K562 (cell line): ENCODE data around the gene TMC1. TPM values are rescaled to one million over a fixed set of nuclear protein-coding genes. Genes with fewer than 3 reads are reported as not detected.

Source experiments
- ATAC-seq: fragments of 200-7000 bp; cut with Tn5 transposase; 3 replicates; pipeline ENCODE4 v1.9.1; 2020; ENCODE audit warnings: moderate library complexity
- BruUV-seq: library from RNA; stranded (reverse); fragments of 400-500 nt; replicated peaks from 2 replicates; lab custom pipeline; 2021; lab: Mats Ljungman, UMichigan
- CTCF ChIA-PET: fragments of 300-600 bp; formaldehyde crosslinking; extraction: SDS; loops from one replicate; lab custom pipeline; 2021; ENCODE audit warnings: low intra/inter-chr PET ratio; lab: Yijun Ruan, JAX
- POLR2A ChIA-PET: fragments of 300-600, 350-650 bp; sonication (Branson Sonifier 250); formaldehyde crosslinking; extraction: SDS; loops from one replicate; lab custom pipeline; 2021; ENCODE audit warnings: antibody characterized with exemption, inconsistent platforms; lab: Yijun Ruan, JAX
- DNase-seq, 4 experiments: peaks; one replicate each; pipeline versions ENCODE4 v3.0.0 to v3.0.0-alpha.2; 2011 to 2018; ENCODE audit warnings: low spot score in 3 of 4, mixed read lengths in 3 of 4; ENCODE audit errors: extremely low read depth in 1 of 4
- FAIRE-seq: peaks from 2 replicates; lab custom pipeline; 2011; peaks lifted over from hg19 to GRCh38; lab: Jason Lieb, UNC
- H2AFZ ChIP-seq: 2 replicates; pipeline ENCODE4 v1.6.0; 2011; ENCODE audit warnings: low read depth, low read length, control low read depth, inconsistent platforms
- H3K27ac ChIP-seq: fragments of 200-600 bp; 3 replicates; pipeline ENCODE4 v1.8.0; 2011; ENCODE audit warnings: low read depth, mild to moderate bottlenecking, control low read depth, inconsistent platforms, low read length, moderate library complexity, mixed read lengths; ENCODE audit errors: extremely low read depth
- H3K27me3 ChIP-seq, 2 experiments: fragments of 300-600 bp in 1 of 2; 2 replicates in 1 of 2; 3 replicates in 1 of 2; pipeline versions ENCODE4 v1.6.0 to v1.8.0; 2011; ENCODE audit warnings: inconsistent platforms in 2 of 2, low read length in 2 of 2, mild to moderate bottlenecking in 1 of 2, mixed read lengths in 1 of 2, moderate library complexity in 1 of 2; ENCODE audit not compliant: control insufficient read depth in 2 of 2, insufficient read depth in 2 of 2
- H3K36me3 ChIP-seq: fragments of 300-600 bp; 3 replicates; pipeline ENCODE4 v1.8.0; 2011; ENCODE audit warnings: mild to moderate bottlenecking, low read length, inconsistent platforms; ENCODE audit not compliant: control insufficient read depth, insufficient read depth
- H3K4me1 ChIP-seq, 2 experiments: fragments of 200-600 bp in 1 of 2; replicated peaks in 1 of 2; 2 replicates in 1 of 2; 3 replicates in 1 of 2; pipeline versions ENCODE4 v1.5.1 to v1.8.0; 2011; ENCODE audit warnings: inconsistent platforms in 2 of 2, low read length in 2 of 2, mild to moderate bottlenecking in 1 of 2, mixed read lengths in 1 of 2, moderate library complexity in 1 of 2; ENCODE audit not compliant: control insufficient read depth in 2 of 2, insufficient read depth in 2 of 2
- H3K4me2 ChIP-seq: 2 replicates; pipeline ENCODE4 v1.6.1; 2011; ENCODE audit warnings: low read length, control low read depth, inconsistent platforms, mixed read lengths; ENCODE audit not compliant: insufficient read depth
- H3K4me3 ChIP-seq: fragments of 200-600 bp; sonication (generic), shearing (Covaris generic); 2 replicates; pipeline ENCODE4 v1.5.1; 2016; ENCODE audit warnings: control low read depth, inconsistent platforms
- H3K79me2 ChIP-seq: fragments of 200-600 bp; 3 replicates; pipeline ENCODE4 v1.8.0; 2011; ENCODE audit warnings: low read length, inconsistent platforms; ENCODE audit not compliant: control insufficient read depth, insufficient read depth
- H3K9ac ChIP-seq, 2 experiments: 2 replicates each; pipeline versions ENCODE4 v1.6.0 to v1.6.1; 2011; ENCODE audit warnings: low read depth in 2 of 2, low read length in 2 of 2, control low read depth in 1 of 2, inconsistent platforms in 1 of 2, mild to moderate bottlenecking in 1 of 2, mixed read lengths in 1 of 2; ENCODE audit not compliant: insufficient read depth in 1 of 2
- H3K9me1 ChIP-seq: one replicate; pipeline ENCODE4 v1.6.0; 2011; ENCODE audit warnings: inconsistent platforms, mild to moderate bottlenecking, low read length, moderate library complexity; ENCODE audit not compliant: control insufficient read depth, insufficient read depth
- H3K9me3 ChIP-seq: replicated peaks from 2 replicates; pipeline ENCODE4 v1.5.1; 2011; ENCODE audit warnings: low read depth, low read length, inconsistent platforms; ENCODE audit not compliant: control insufficient read depth, insufficient read depth
- H4K20me1 ChIP-seq: replicated peaks from 2 replicates; pipeline ENCODE4 v1.6.1; 2011; ENCODE audit warnings: low read length, inconsistent platforms, mixed read lengths; ENCODE audit not compliant: control insufficient read depth, insufficient read depth
- BRF1 ChIP-seq: IDR thresholded peaks from 3 replicates; pipeline ENCODE4 v1.6.1; 2011; ENCODE audit warnings: borderline replicate concordance, mild to moderate bottlenecking; ENCODE audit not compliant: insufficient read length; ENCODE audit errors: extremely low read depth
- CC2D1A ChIP-seq: fragments of 450-650 bp; IDR thresholded peaks from 2 replicates; pipeline ENCODE4 v1.6.1; 2017; ENCODE audit warnings: mild to moderate bottlenecking
- KAT8 ChIP-seq: fragments of 450-650 bp; IDR thresholded peaks from 2 replicates; pipeline ENCODE4 v1.6.1; 2016; ENCODE audit warnings: low read depth, mild to moderate bottlenecking
- MCM5 ChIP-seq: fragments of 450-650 bp; IDR thresholded peaks from 2 replicates; pipeline ENCODE4 v1.6.1; 2016; ENCODE audit warnings: low read depth
- ZBTB1 ChIP-seq: sonication (generic); formaldehyde crosslinking; IDR thresholded peaks from 2 replicates; pipeline ENCODE4 v1.8.1; 2023; ENCODE audit warnings: missing genetic modification reagents, low read depth, mild to moderate bottlenecking, borderline replicate concordance
- ZKSCAN1 ChIP-seq: fragments of 150-350 bp; IDR thresholded peaks from 2 replicates; pipeline ENCODE4 v1.6.1; 2016; ENCODE audit warnings: low read depth, low read length
- ZNF140 ChIP-seq: fragments of 250-450 bp; sonication (Bioruptor Pico); IDR thresholded peaks from 2 replicates; pipeline ENCODE4 v1.8.0; 2021; ENCODE audit warnings: moderate library complexity, mild to moderate bottlenecking, inconsistent platforms
- ZNF165 ChIP-seq: fragments of 250-450 bp; sonication (Bioruptor Pico); IDR thresholded peaks from 2 replicates; pipeline ENCODE4 v1.4.0; 2020; ENCODE audit warnings: borderline replicate concordance
- ZNF384 ChIP-seq: IDR thresholded peaks from 2 replicates; pipeline ENCODE4 v1.6.1; 2012; ENCODE audit warnings: low read depth, low read length, improper control_type of control experiment
- ZNF785 ChIP-seq: fragments of 250-450 bp; sonication (Bioruptor Pico); IDR thresholded peaks from 2 replicates; pipeline ENCODE4 v1.4.0; 2020; ENCODE audit warnings: mild to moderate bottlenecking
- WGBS: fragments of 100-300 bp; shearing (Covaris generic); methylation state at CpG from one replicate; pipeline ENCODE4 v1.1.6; 2016; ENCODE audit warnings: low coverage, mixed read lengths; ENCODE audit not compliant: insufficient coverage; ENCODE audit errors: missing lambda C conversion rate; 5-methylcytosine and 5-hydroxymethylcytosine counted together
- in situ Hi-C: fragments of 300-500 bp; cut with MboI; formaldehyde crosslinking; loops from 4 replicates; pipeline ENCODE4 v1.15.0; 2018; ENCODE audit warnings: inconsistent platforms, mixed read lengths
- intact Hi-C: fragments of 100-400 bp; cut with micrococcal nuclease; formaldehyde crosslinking; loops from 2 replicates; pipeline ENCODE4 v1.14.2; 2022
- polyA plus RNA-seq, 8 experiments: library from polyadenylated mRNA; depleted of rRNA in 4 of 8; stranded (reverse) in 5 of 8; unstranded in 3 of 8; fragments of >200 nt; fragmentation: Nextera tagmentation in 2 of 8; fragmentation: Illumina TruSeq in 1 of 8; extraction: Ambion mirVana in 2 of 8; extraction: Trizol in 1 of 8; gene quantifications; 2 replicates each; pipeline versions ENCODE4 v1.2.1 to v1.2.3, GENCODE V29; 2011 to 2014; ENCODE audit warnings: inconsistent platforms in 1 of 8, missing spikeins in 1 of 8
- total RNA-seq, 7 experiments: library from RNA; depleted of rRNA in 6 of 7; stranded (reverse); fragments of >200 nt in 6 of 7; fragmentation: Illumina TruSeq in 2 of 7; extraction: Trizol in 2 of 7; gene quantifications; 2 replicates each; pipeline versions ENCODE4 v1.2.1 to v1.2.3, GENCODE V29; 2011 to 2021; ENCODE audit warnings: low replicate concordance in 1 of 7
- TF ChIP-seq, protein P1 (sequence below): sonication (generic); formaldehyde crosslinking; IDR thresholded peaks from 2 replicates; pipeline ENCODE4 v1.8.0; 2022; ENCODE audit warnings: missing genetic modification reagents, mild to moderate bottlenecking, borderline replicate concordance
- TF ChIP-seq, protein P2 (sequence below): fragments of 450-650 bp; IDR thresholded peaks from one replicate; pipeline ENCODE4 v1.6.1; 2018; ENCODE audit warnings: mild to moderate bottlenecking, moderate library complexity; ENCODE audit not compliant: partially characterized antibody
- TF ChIP-seq, protein P3 (sequence below): fragments of 450-650 bp; formaldehyde crosslinking; IDR thresholded peaks from 2 replicates; pipeline ENCODE4 v1.4.0; 2022; ENCODE audit warnings: missing genetic modification characterization

Gene TMC1
- total and polyA plus RNA-seq, 9 of the 15 experiments (the other 6 are each of a cell fraction or from before 2014, with no cell fraction given) = 0.10 to 0.15 TPM; not detected in 7

DNA sequence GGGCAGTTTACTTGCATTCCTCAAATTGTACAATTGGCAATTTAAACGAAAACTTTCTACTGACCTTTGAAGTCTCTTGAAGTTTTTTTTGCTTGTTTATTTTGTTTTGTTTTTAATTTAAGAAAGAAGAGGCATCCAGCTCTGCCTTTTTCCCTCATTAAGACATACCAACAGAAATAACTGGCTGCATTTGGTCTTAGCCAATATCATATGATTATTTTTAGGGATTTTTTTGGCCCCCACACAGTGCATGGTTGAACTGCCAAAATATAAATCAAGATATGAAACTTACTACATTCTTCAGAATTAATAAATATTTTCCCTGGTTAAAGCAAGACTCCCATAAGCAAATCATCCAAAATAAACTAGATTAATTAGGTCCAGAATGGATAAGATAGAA lies 352.0 kb downstream of the TMC1 start:
- no peaks in the 10 kb centered on the region for H3K36me3 ChIP-seq
- H3K4me3 ChIP-seq = no peak overlapping the region
- DNase-seq (no peak), FAIRE-seq (no peak)
- H3K9ac ChIP-seq = no peak overlapping the region
- 47% methylated on average over 1 of the region's 1 CpG for WGBS
- H3K4me1 ChIP-seq = no peaks in the 10 kb centered on the region; a peak in 1 of 5 replicates
- in situ Hi-C loops = no loop called here
- TF ChIP-seq ZKSCAN1 (no peak), ZBTB1 (CRISPR knock-in tag) (no peak), KAT8 (no peak), ZNF384 (no peak), ZNF140 (CRISPR knock-in tag) (no peak), ZNF165 (CRISPR knock-in tag) (no peak), MCM5 (no peak), ZNF785 (CRISPR knock-in tag) (no peak), BRF1 (no peak), CC2D1A (no peak)
- TF ChIP-seq, protein P1, sequence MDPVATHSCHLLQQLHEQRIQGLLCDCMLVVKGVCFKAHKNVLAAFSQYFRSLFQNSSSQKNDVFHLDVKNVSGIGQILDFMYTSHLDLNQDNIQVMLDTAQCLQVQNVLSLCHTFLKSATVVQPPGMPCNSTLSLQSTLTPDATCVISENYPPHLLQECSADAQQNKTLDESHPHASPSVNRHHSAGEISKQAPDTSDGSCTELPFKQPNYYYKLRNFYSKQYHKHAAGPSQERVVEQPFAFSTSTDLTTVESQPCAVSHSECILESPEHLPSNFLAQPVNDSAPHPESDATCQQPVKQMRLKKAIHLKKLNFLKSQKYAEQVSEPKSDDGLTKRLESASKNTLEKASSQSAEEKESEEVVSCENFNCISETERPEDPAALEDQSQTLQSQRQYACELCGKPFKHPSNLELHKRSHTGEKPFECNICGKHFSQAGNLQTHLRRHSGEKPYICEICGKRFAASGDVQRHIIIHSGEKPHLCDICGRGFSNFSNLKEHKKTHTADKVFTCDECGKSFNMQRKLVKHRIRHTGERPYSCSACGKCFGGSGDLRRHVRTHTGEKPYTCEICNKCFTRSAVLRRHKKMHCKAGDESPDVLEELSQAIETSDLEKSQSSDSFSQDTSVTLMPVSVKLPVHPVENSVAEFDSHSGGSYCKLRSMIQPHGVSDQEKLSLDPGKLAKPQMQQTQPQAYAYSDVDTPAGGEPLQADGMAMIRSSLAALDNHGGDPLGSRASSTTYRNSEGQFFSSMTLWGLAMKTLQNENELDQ = no peak
- TF ChIP-seq, protein P2, sequence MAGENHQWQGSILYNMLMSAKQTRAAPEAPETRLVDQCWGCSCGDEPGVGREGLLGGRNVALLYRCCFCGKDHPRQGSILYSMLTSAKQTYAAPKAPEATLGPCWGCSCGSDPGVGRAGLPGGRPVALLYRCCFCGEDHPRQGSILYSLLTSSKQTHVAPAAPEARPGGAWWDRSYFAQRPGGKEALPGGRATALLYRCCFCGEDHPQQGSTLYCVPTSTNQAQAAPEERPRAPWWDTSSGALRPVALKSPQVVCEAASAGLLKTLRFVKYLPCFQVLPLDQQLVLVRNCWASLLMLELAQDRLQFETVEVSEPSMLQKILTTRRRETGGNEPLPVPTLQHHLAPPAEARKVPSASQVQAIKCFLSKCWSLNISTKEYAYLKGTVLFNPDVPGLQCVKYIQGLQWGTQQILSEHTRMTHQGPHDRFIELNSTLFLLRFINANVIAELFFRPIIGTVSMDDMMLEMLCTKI = no peak
- TF ChIP-seq, protein P3, sequence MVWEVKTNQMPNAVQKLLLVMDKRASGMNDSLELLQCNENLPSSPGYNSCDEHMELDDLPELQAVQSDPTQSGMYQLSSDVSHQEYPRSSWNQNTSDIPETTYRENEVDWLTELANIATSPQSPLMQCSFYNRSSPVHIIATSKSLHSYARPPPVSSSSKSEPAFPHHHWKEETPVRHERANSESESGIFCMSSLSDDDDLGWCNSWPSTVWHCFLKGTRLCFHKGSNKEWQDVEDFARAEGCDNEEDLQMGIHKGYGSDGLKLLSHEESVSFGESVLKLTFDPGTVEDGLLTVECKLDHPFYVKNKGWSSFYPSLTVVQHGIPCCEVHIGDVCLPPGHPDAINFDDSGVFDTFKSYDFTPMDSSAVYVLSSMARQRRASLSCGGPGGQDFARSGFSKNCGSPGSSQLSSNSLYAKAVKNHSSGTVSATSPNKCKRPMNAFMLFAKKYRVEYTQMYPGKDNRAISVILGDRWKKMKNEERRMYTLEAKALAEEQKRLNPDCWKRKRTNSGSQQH (CRISPR knock-in tag) = no peak
- TF ChIP-seq, all 486 proteins: peak for 0
- no peaks in the 10 kb centered on the region for H3K9me3 ChIP-seq
- ChIA-PET POLR2A (no interaction called here), CTCF (no interaction called here)
- H3K4me2 ChIP-seq = no peak overlapping the region
- H3K9me1 ChIP-seq = no peaks in the 10 kb centered on the region
- intact Hi-C loops = loop anchor here (5.0 kb wide), 1 partner anchor 329 kb away; no protein-coding TSS in a partner anchor
- H3K27me3 ChIP-seq = no peaks in the 10 kb centered on the region
- no peak for ATAC-seq
- H2AFZ ChIP-seq = no peak overlapping the region
- H3K79me2 ChIP-seq = no peaks in the 10 kb centered on the region
- no peak overlapping the region for H3K27ac ChIP-seq
- no peaks in the 10 kb centered on the region for H4K20me1 ChIP-seq
- no TSS peak for BruUV-seq
